HG02571 (cell line): ENCODE data around the gene VEPH1.

Source experiments
- ATAC-seq: cut with Tn5 transposase; IDR thresholded peaks from one replicate; pipeline ENCODE4 v1.9.1; 2021; ENCODE audit warnings: mild to moderate bottlenecking, moderate library complexity; ENCODE audit not compliant: unreplicated experiment

The VEPH1 gene

GRCh38 chr3:157526036-157526435, 22.8 kb upstream of the VEPH1 start:
- no peak for ATAC-seq

- ATAC-seq: no peak
These were observed 20.6 kb upstream of the VEPH1 start for GRCh38 chr3:157523814-157524213.

- ATAC-seq: no peak
These were observed 19.4 kb upstream of the VEPH1 start for GRCh38 chr3:157522648-157523047.

- ATAC-seq: no peak
These were observed 17.4 kb upstream of the VEPH1 start for GRCh38 chr3:157520485-157521150.

GRCh38 chr3:157518881-157519280, 15.7 kb upstream of the VEPH1 start:
- no peak for ATAC-seq

- ATAC-seq: no peak
These were observed 13.7 kb upstream of the VEPH1 start for GRCh38 chr3:157516928-157517327.

- no peak for ATAC-seq
These were observed 12.2 kb upstream of the VEPH1 start for GRCh38 chr3:157515398-157515797.

DNA sequence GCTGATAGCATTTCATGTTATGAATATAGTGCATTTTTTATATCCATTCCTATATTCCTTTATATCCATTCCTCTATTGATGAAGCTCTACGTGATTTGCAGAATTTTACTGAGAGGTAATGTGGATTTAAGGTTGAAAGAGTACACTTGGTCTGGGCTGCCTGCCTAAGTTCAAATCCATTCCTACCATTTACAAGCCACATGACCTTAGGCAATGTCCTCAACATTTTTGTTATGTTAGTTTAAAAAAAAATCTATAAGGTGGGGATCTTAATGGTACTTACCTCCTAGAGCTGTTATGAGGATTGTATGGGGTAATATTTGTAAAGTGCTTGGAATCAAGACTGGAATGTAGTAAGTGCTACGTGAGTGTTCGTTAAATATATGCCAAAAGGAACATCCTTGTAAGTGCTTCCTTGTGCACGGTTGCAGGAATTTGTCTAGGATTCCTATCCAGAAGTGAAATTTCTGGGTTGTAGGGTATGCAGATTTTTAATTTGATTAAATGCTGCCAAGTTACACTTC, 11.2 kb upstream of the VEPH1 start:
- ATAC-seq: no peak

DNA sequence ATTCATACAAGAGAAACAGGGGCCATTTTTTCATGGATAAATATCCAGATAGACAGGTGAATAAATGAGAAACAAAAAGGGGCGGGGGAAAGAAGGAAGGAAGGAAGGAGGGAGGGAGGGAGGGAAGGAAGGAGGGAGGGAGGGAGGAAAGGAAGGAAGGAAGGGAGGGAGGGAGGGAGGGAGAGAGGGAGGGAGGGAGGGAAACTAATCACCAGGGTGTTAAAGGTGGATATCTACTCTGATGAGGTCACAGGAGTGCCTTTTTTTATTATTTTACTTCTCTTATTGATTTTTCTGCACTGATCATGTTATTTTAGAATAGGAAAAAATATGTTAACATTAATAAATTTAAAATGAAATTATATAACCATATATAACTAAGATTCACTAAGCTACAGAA, 10.4 kb upstream of the VEPH1 start:
- ATAC-seq: no peak

GRCh38 chr3:157512534-157512933, 9.3 kb upstream of the VEPH1 start:
- no peak for ATAC-seq

GRCh38 chr3:157508461-157508860, 5.2 kb upstream of the VEPH1 start:
- no peak for ATAC-seq

DNA sequence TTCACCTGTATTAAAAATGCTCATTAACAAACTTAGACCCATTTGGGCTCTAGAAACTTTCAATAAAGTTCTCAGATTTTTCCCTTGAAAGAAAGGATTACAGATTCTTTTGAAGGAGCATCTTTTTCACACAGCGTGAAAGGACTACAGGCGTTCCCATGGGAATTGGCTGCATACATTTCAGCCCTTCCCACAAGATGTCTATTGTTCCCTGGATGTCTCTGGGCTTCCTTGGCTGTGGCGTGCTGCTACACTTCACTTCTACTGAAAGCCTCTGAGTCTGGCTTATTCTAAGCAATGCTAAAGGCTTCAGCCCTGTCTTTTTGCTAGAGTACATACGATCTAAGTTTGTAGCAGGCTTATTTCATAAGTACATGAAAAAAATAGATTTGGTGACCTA, 1.4 kb downstream of the VEPH1 start:
- ATAC-seq: no peak

- ATAC-seq: no peak
These were observed 3.0 kb downstream of the VEPH1 start for GRCh38 chr3:157500232-157500631.

DNA sequence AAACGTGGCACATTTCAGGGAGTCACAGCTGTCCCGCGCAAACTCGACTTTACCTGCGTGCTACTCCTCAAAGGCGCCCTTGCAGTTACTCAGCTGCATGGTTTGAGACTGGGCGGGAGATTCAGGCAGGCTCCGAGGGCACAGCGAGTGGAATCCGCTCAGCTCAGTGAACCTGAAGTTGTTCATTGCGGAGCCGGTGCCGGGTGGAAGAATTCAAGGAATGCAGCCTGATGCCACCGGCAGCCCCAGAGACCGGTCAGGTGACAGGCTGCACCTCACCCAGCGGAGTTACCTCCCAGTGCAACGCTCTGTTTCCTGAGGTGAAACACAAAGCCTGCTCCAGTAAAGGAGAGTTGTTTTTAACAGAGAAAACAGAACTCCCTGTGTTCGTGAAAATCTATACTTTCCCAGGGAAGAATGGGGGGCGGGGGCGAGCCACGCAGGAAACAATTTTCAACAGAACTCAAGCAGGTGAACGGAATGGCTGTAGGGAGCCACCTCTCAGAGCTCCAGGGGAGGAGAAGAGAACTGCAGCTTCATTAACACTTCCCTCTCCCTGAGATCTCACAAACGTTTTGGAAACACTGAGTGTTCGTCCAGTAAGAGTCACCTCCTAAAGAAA, 3.8 kb downstream of the VEPH1 start:
- no peak for ATAC-seq

DNA sequence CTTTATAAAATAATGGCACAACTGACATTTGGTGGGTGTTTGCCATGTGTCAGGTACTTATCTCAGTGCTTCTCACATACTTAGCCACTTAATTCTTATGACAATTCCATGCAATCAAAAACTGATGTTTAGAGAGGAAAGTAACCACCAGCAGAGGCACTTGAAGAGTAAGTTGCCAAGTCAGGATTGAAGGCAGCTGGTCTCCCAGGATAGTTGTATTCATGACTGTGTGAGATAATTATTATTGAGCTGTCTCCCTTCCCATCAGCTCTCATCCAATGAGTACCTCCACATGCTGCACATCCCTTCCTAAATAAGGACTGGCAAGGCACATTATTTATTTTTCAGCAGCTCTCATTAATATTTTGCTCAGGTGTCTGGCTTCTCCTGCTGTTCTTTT, 4.8 kb downstream of the VEPH1 start:
- no peak for ATAC-seq

DNA sequence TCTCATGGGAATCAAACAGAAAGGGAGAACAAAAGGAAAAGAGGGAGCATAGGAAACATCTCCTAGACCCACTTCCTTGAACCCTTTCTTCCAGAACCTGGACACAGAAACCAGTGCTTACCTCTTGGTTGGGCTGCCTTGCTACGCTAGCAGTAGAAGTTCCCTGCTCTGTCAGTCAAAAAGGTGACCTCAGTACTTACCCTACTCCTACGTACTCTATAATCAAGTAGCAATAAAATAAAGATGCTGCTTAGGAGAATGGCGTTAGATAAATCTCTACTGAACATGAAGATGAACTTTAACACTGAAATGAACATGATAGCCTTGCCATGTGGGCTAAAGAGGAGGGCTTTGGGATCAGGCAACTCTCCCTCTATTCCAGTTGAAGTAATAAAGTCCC, 7.4 kb downstream of the VEPH1 start:
- ATAC-seq: no peak

DNA sequence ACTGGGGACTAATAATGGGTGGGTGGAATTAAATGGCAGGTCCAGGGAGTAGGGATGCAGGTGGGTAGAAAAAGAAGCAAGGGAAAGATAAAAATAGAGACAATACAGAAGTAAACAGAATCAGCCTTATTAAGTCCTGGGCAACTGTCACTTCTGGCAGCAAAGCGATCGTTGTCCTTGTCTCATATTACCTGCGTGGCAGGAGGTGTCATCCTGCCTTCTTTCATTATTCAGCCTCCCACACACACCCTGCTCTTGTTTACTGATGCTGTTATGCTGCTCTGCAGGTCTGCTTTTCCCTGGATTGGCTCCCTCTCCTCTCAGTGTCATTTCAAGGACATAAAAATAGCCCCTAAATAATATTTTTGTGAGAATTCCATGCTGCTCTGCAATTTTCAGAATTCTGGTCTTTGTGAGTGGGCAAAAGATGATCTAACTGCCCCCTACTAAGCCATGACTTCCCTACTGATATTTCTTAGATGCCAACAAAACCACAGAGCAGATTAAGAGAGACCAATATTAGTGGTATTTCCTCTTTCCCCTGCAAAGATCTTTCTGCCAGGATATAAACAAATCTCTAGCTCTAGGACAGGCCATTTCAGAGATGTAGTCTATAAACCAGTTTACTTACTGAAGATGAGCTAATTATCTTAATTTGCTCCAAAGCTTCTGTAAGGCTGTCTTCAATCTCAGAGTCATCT, 8.5 kb downstream of the VEPH1 start:
- no peak for ATAC-seq

DNA sequence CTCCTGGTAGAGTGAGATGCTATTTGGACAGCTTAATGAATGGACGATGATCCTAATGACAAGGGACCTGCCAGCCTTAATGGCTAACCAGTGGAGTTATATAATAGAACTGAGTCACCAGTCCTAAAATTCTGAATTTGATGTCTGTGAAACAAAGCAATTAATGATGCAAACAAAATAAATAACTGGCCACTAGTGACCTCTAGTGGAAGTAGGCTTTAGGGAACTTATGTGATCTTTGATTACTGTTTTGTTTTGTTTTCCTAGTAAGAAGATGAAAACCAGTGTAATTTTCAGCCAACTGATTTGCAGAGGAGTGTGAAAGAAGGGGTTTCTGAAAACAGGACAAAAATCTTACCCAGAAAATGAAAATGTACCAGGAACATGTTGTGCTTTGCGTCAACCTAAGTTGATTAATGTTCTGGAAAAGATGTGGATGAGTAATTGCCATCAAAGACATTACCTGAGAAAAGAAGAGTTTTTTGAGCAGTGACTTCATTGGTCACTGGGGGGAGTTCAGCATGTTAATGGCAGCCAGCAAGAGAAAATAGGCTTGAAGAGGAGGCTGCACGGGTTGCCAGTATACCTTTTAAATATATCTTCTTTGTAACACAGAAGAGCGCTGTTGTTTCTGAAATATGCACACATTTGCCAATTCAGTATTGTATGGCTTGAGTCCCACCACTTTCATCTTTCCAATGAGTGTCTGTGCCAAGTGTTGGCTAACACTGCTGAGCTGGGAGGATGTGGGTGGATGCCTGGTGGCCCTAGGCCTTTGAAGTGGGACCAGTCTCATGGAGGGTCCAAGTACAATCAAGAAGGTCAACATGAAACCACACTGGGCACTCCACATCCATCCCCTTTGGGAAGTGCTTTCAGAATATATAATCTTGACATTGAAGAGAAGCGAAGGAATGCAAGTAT, 9.3 kb downstream of the VEPH1 start:
- no peak for ATAC-seq

GRCh38 chr3:157491136-157491535, 12.1 kb downstream of the VEPH1 start:
- ATAC-seq: no peak

GRCh38 chr3:157488144-157488543, 15.1 kb downstream of the VEPH1 start:
- no peak for ATAC-seq

- ATAC-seq: no peak
These were observed 15.9 kb downstream of the VEPH1 start for GRCh38 chr3:157487339-157487738.
